Heart right ventricle (tissue), 16 donors: ENCODE results near the gene C4orf51. TPM values are rescaled to one million over a fixed set of nuclear protein-coding genes. Genes with fewer than 3 reads are reported as not detected.
A peak's percentile ranks its signal among the peaks of the same experiment; 100 is the strongest.

Experiments used
- ATAC-seq, 8 donors: fragments of 200-7000 bp; cut with Tn5 transposase; one replicate each; pipeline ENCODE4 v1.9.1; 2020; ENCODE audit warnings: mild to moderate bottlenecking in 8 of 8, moderate library complexity in 8 of 8, moderate number of reproducible peaks in 1 of 8
- DNase-seq, 2 donors: peaks; one replicate each; pipeline ENCODE4 v3.0.0-alpha.2; 2020
- H3K27ac ChIP-seq, 10 donors: fragments of 200-600 bp; sonication (generic) in 2 of 10; one replicate each; pipeline versions ENCODE4 v1.5.0 to v1.8.0; 2020 to 2022; ENCODE audit warnings: mild to moderate bottlenecking in 3 of 10
- H3K27me3 ChIP-seq, 7 donors: fragments of 200-600 bp; one replicate each; pipeline ENCODE4 v1.8.0; 2021 to 2022; ENCODE audit warnings: mild to moderate bottlenecking in 2 of 7
- H3K36me3 ChIP-seq, 9 donors: fragments of 200-600 bp; sonication (generic) in 1 of 9; one replicate each; pipeline versions ENCODE4 v1.5.0 to v1.8.0; 2020 to 2022; ENCODE audit warnings: mild to moderate bottlenecking in 2 of 9
- H3K4me1 ChIP-seq, 9 donors: fragments of 200-600 bp; sonication (generic) in 1 of 9; one replicate each; pipeline versions ENCODE4 v1.5.0 to v1.8.0; 2020 to 2022; ENCODE audit warnings: mild to moderate bottlenecking in 4 of 9
- H3K4me3 ChIP-seq, 10 donors: fragments of 200-600 bp; sonication (generic) in 2 of 10; one replicate each; pipeline versions ENCODE4 v1.5.0 to v1.8.0; 2020 to 2022; ENCODE audit warnings: mild to moderate bottlenecking in 7 of 10, moderate library complexity in 2 of 10
- H3K9me3 ChIP-seq, 11 donors: fragments of 200-600 bp in 10 of 11; sonication (generic) in 2 of 11; one replicate each; pipeline versions ENCODE4 v1.5.0 to v1.8.0; 2013 to 2022; ENCODE audit warnings: mild to moderate bottlenecking in 2 of 11, control low read depth in 1 of 11, moderate library complexity in 1 of 11
- CTCF ChIP-seq, 9 donors: fragments of 200-600 bp; sonication (generic) in 2 of 9; IDR thresholded peaks; one replicate each; pipeline versions ENCODE4 v1.5.0 to v1.8.0; 2021 to 2022; ENCODE audit warnings: antibody characterized with exemption in 9 of 9, mild to moderate bottlenecking in 5 of 9, moderate library complexity in 1 of 9
- WGBS, 2 donors: extraction: QIAGEN DNeasy Blood & Tissue Kit; methylation state at CpG; one replicate each; pipeline ENCODE4 v1.1.7; 2013; ENCODE audit warnings: inconsistent platforms in 1 of 2; 5-methylcytosine and 5-hydroxymethylcytosine counted together
- intact Hi-C, 10 donors: fragments of 100-400 bp; cut with DNase I; formaldehyde crosslinking; loops; one replicate each; pipeline versions ENCODE4 v1.11.1 to v1.14.2; 2022
- polyA plus RNA-seq, 2 donors: library from polyadenylated mRNA; stranded (reverse); fragments of 200-250 nt; gene quantifications; one replicate each; pipeline ENCODE4 v1.2.3, GENCODE V29; 2013
- total RNA-seq, 10 donors: library from RNA; stranded (reverse); fragmentation: NEBNext Ultra II Directional in 3 of 10; extraction: Animal tissue kit (Norgen Biotek cat#: 25700) in 3 of 10; gene quantifications; one replicate each; pipeline versions ENCODE4 v1.2.1 to v1.2.4, GENCODE V29; 2021 to 2023
- donor health status: Arrhythmogenic right ventricular cardiomyopathy.
- donor health status: ischemic (EF 13 %, LVEDD 7.1; RV severe dilation, severe dysfunction).
- donor health status: healthy with polysubstance abuse.
- donor health status: DM: no; HTN: yes; CAD: no.
- donor health status: DM: no; HTN: no; CAD: no.
- donor health status: ischemic (EF 25% LVEDD 6.9; RV normal size, moderate dysfunction).
- donor health status: ischemic (EF 25% LVEDD 5.7; RV mildly dilated, moderate dysfunction).
- donor health status: healthy.
- donor health status: DM: yes; HTN: yes; CAD: no.
- donor health status: Ischemic cardiomyopathy.
- donor health status: ischemic (EF 35%, LVEDD 5.7; RV mildly dilated, moderate dysfunction).
- donor health status: nonischemic (EF 11% LVEDD 7.7; RV severe dilation, severe dysfunction).
- donor health status: DM: yes; HTN: yes; CAD: no.
- donor health status: PGD.
- donor health status: ischemic (EF 29% LVEDD 5.4; RV normal size, mild dysfunction).
- donor health status: nonischemic (EF 23%, LVEDD 6.1; RV moderate dilation, normal function).

C4orf51 gene
- total and polyA plus RNA-seq, 12 donors: not detected

- peaks cover 12 to 64% (median 42%) of the 10 kb centered on the region in 9 donors for H3K4me1 ChIP-seq
- H3K27ac ChIP-seq: peak overlapping the region; percentile 83 to 100 (median 98)
- DNase-seq (no peak), ATAC-seq (no peak)
- WGBS, 2 donors: 58 to 63% methylated on average over 14 of the region's 14 CpGs
- no peaks in the 10 kb centered on the region for H3K9me3 ChIP-seq
- intact Hi-C loops: loop anchor here in 7 of 10 donors (2.0 to 10.0 kb wide), 12 partner anchors 51 to 443 kb away; partner anchors contain the start of genes ZNF827 (in 5 of the 7), MMAA (in 4 of the 7), LSM6 (in 2 of the 7) and C4orf51 (in 1 of the 7)
- H3K27me3 ChIP-seq: no peaks in the 10 kb centered on the region
- peak overlapping the region in 9 of 10 donors; percentile 56 to 78 (median 67) for H3K4me3 ChIP-seq
- no peak for TF ChIP-seq CTCF (IDR thresholded peaks at IDR 0.05)
- H3K36me3 ChIP-seq: no peaks in the 10 kb centered on the region
Measured at GRCh38 chr4:145732001-145732815, 52.3 kb downstream of the C4orf51 start.

DNA sequence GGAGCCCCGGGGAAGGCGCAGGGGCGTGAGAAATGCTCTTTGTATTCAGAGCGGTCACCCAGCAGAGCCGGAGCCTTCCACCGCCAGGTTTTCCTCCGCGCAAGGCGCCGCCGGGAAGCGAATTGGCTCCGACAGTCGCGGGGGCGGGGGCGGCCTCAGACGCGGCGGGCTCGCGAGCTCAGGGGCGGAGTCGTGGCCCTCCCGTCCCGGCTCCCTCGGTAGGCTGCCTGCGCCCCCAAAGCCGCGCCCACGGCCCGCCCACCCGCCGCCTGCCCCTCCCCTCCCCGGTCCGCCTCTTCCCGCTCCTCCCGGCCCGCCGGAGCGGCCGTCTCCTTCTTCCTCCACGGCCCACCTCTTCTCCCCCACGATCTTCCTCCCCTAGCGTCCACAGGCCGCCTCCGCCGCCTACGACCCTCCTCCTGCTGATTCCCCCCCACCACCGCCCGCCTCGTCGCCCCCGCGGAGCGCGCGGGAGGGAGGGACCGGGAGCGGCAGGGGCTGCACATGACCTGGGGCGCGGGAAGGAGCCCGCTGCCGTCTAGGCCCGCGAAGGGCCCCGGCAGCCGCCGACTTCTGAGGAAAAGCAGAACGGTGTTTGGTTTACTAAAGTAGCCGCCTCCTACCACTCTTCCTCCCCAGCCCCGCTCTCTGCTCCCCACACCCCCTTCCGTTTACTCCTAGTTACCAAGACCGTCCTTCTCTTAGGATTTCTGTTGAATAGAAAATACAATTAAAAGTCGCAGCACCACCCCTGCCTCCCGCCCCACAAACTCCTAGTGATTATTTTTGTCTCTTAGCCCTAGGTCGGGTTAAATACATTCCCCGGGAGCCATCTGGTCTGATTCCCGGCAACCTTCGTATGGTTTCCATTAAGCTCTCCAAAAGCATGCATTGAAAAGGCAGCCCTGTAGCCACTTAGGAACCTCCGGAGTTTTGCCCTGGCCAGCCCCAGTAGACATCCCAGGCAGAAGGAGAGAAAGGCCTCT is 53.2 kb downstream of the C4orf51 start:
- no peaks in the 10 kb centered on the region for H3K9me3 ChIP-seq
- peak overlapping the region; percentile 11 to 78 (median 66) for H3K4me3 ChIP-seq
- H3K36me3 ChIP-seq: no peaks in the 10 kb centered on the region
- TF ChIP-seq CTCF (IDR thresholded peaks at IDR 0.05): peak in 1 of 9 donors; percentile 23
- H3K27me3 ChIP-seq: no peaks in the 10 kb centered on the region
- ATAC-seq (peak; percentile 92 to 97 (median 95)), DNase-seq (peak; percentile 96 to 97)
- WGBS, 2 donors: 1% methylated on average over 51 to 81 of the region's 81 CpGs
- peak overlapping the region; percentile 93 to 100 (median 98) for H3K27ac ChIP-seq
- H3K4me1 ChIP-seq: peaks cover 12 to 64% (median 42%) of the 10 kb centered on the region in 9 donors
- intact Hi-C loops: loop anchor here in 7 of 10 donors (2.0 to 10.0 kb wide), 12 partner anchors 52 to 442 kb away; partner anchors contain the start of genes ZNF827 (in 5 of the 7), MMAA (in 4 of the 7), LSM6 (in 2 of the 7) and C4orf51 (in 1 of the 7)

GRCh38 chr4:145734031-145734430 is 54.1 kb downstream of the C4orf51 start:
- peak overlapping the region in 3 of 10 donors; percentile 61 to 70 (median 68) for H3K4me3 ChIP-seq
- no peak for ATAC-seq
- H3K27ac ChIP-seq: peak overlapping the region; percentile 93 to 100 (median 98)
- 80 to 81% methylated on average over 7 of the region's 7 CpGs for WGBS, 2 donors
- peaks cover 12 to 64% (median 42%) of the 10 kb centered on the region in 9 donors for H3K4me1 ChIP-seq
- TF ChIP-seq CTCF (IDR thresholded peaks at IDR 0.05): no peak
- intact Hi-C loops: loop anchor here in 7 of 10 donors (2.0 to 10.0 kb wide), 11 partner anchors 59 to 441 kb away; partner anchors contain the start of genes ZNF827 (in 5 of the 7), LSM6 (in 2 of the 7) and MMAA (in 1 of the 7)
- no peaks in the 10 kb centered on the region for H3K27me3 ChIP-seq
- no peak for DNase-seq
- H3K36me3 ChIP-seq: no peaks in the 10 kb centered on the region
- no peaks in the 10 kb centered on the region for H3K9me3 ChIP-seq
